ENCODE data around the gene SLC16A7. TPM values are rescaled to one million over a fixed set of nuclear protein-coding genes. Genes with fewer than 3 reads are reported as not detected.

The SLC16A7 gene
- polyA plus RNA-seq, 1 of the 3 experiments (the other 2 are of a cell fraction): not detected

DNA sequence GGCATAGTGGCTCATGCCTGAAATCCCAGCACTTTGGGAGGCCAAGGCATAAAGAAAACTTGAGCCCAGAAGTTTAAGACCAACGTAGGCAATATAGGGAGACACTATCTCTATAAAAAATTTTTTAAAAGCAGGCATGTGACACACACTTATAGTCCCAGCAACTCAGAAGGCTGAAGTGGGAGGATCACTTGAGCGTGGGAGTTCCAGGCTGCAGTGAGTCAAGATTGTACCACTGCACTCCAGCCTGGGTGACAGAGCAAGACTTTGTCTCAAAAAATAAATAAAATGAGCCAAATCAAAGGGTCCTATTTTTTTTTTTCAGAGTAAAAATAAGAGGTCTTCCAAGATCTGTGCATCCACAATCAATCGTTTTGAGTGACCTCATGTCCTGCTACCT, 237.6 kb downstream of the SLC16A7 start:
- no peaks in the 10 kb centered on the region for H3K27me3 ChIP-seq (ENCODE audit: insufficient read depth)
- H3K79me2 ChIP-seq (ENCODE audit: insufficient read depth): no peaks in the 10 kb centered on the region
- H3K27ac ChIP-seq (ENCODE audit: low read depth in 2 of 2, low read length in 1 of 2): no peak overlapping the region
- H3K36me3 ChIP-seq (replicated peaks in 1 of 2; ENCODE audit: control insufficient read depth in 1 of 2, insufficient read depth in 2 of 2, low read length in 1 of 2): no peaks in the 10 kb centered on the region
- no peak overlapping the region for H3K9ac ChIP-seq
- H3K9me3 ChIP-seq: no peaks in the 10 kb centered on the region
- no peak for DNase-seq
- no peaks in the 10 kb centered on the region for H3F3A ChIP-seq (replicated peaks; ENCODE audit: insufficient read depth)
- ChIA-PET POLR2A (no interaction called here), CTCF (no interaction called here)
- H3K4me3 ChIP-seq (ENCODE audit: low read depth in 2 of 2, low read length in 1 of 2): no peak overlapping the region
- no peak overlapping the region for H3K4me2 ChIP-seq
- no peaks in the 10 kb centered on the region for H4K20me1 ChIP-seq (ENCODE audit: insufficient read depth)
- H2AFZ ChIP-seq (ENCODE audit: low read depth): no peak overlapping the region
- H3K4me1 ChIP-seq (ENCODE audit: control insufficient read depth in 1 of 2, insufficient read depth in 2 of 2, low read depth in 1 of 2, low read length in 1 of 2): no peaks in the 10 kb centered on the region
- no peaks in the 10 kb centered on the region for H3K9me2 ChIP-seq
- TF ChIP-seq CHD2 (IDR thresholded peaks at IDR 0.05; ENCODE audit: low read length, partially characterized antibody) (no peak), TEAD4 (IDR thresholded peaks at IDR 0.05; ENCODE audit: borderline replicate concordance, insufficient read depth) (no peak), GATA2 (CRISPR knock-in tag; IDR thresholded peaks at IDR 0.05) (no peak), RXRA (IDR thresholded peaks at IDR 0.05; ENCODE audit: borderline replicate concordance, low read depth) (no peak), ELF1 (IDR thresholded peaks at IDR 0.05) (no peak), USF2 (IDR thresholded peaks at IDR 0.05; ENCODE audit: borderline replicate concordance, low read depth, low read length) (no peak), REST (IDR thresholded peaks at IDR 0.05; ENCODE audit: low read depth, low read length) (no peak), FOSL2 (IDR thresholded peaks at IDR 0.05; ENCODE audit: borderline replicate concordance, low read depth) (no peak), JUND (IDR thresholded peaks at IDR 0.05) (no peak), RCOR1 (IDR thresholded peaks at IDR 0.05; ENCODE audit: low read length) (no peak), POLR2AphosphoS5 (IDR thresholded peaks at IDR 0.05; ENCODE audit: low read depth, low read length) (no peak), MEF2A (IDR thresholded peaks at IDR 0.05; ENCODE audit: borderline replicate concordance, low read depth) (no peak), SMC3 (IDR thresholded peaks at IDR 0.05; ENCODE audit: low read depth, low read length) (no peak)
- TF ChIP-seq, protein P1, sequence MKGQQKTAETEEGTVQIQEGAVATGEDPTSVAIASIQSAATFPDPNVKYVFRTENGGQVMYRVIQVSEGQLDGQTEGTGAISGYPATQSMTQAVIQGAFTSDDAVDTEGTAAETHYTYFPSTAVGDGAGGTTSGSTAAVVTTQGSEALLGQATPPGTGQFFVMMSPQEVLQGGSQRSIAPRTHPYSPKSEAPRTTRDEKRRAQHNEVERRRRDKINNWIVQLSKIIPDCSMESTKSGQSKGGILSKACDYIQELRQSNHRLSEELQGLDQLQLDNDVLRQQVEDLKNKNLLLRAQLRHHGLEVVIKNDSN (IDR thresholded peaks at IDR 0.05; ENCODE audit: borderline replicate concordance, low read depth): no peak
- WGBS (ENCODE audit: low lambda C conversion rate): 2% methylated on average over 3 of the region's 3 CpGs

Data from SK-N-SH (cell line).